H1 (cell line): ENCODE results near the gene IL1RAP. TPM values are rescaled to one million over a fixed set of nuclear protein-coding genes. Genes with fewer than 3 reads are reported as not detected.

Experiments used
- BCL11A ChIP-seq, 2 experiments: IDR thresholded peaks; one replicate each; pipeline ENCODE4 v1.6.1; 2011; ENCODE audit warnings: low read depth in 2 of 2, low read length in 2 of 2, mild to moderate bottlenecking in 2 of 2
- CBX8 ChIP-seq: fragments of 300-800, 300-1000 bp; sonication (generic); IDR thresholded peaks from 2 replicates; pipeline ENCODE4 v1.7.1; 2016; ENCODE audit warnings: low read depth, low read length, borderline replicate concordance
- HDAC6 ChIP-seq: IDR thresholded peaks from one replicate; pipeline ENCODE4 v1.7.1; 2012; ENCODE audit warnings: low read depth, mild to moderate bottlenecking, inconsistent platforms, low read length, moderate library complexity
- KDM1A ChIP-seq: fragments of 200-600, 300-600 bp; sonication (generic); IDR thresholded peaks from 2 replicates; pipeline ENCODE4 v1.7.1; 2016; ENCODE audit warnings: mild to moderate bottlenecking, low read length, borderline replicate concordance
- PHF8 ChIP-seq: fragments of 200-600 bp; sonication (generic); conservative IDR thresholded peaks from 2 replicates; pipeline ENCODE4 v1.7.1; 2012; ENCODE audit warnings: low read depth, mild to moderate bottlenecking, inconsistent platforms, low read length, moderate library complexity
- POLR2AphosphoS5 ChIP-seq: IDR thresholded peaks from 2 replicates; pipeline ENCODE4 v1.6.1; 2011; ENCODE audit warnings: low read depth, low read length
- RAD21 ChIP-seq, 2 experiments: IDR thresholded peaks in 1 of 2; conservative IDR thresholded peaks in 1 of 2; 2 replicates each; pipeline ENCODE4 v1.6.1; 2011; ENCODE audit warnings: low read depth in 2 of 2, low read length in 2 of 2, improper control_type of control experiment in 1 of 2, inconsistent platforms in 1 of 2, mild to moderate bottlenecking in 1 of 2, moderate library complexity in 1 of 2
- RNF2 ChIP-seq: fragments of 200-900, 300-1000 bp; sonication (generic); IDR thresholded peaks from 2 replicates; pipeline ENCODE4 v1.7.1; 2016; ENCODE audit warnings: borderline replicate concordance, low read depth, mild to moderate bottlenecking, antibody characterized with exemption, low read length; ENCODE audit not compliant: poor library complexity, severe bottlenecking; ENCODE audit errors: missing control alignments
- USF2 ChIP-seq: IDR thresholded peaks from 2 replicates; pipeline ENCODE4 v1.6.1; 2011; ENCODE audit warnings: low read length, improper control_type of control experiment
- polyA plus RNA-seq, 7 experiments: library from polyadenylated mRNA; depleted of rRNA in 3 of 7; stranded (reverse) in 5 of 7; unstranded in 2 of 7; fragments of >200 nt in 5 of 7; fragments of 200-250 nt in 2 of 7; gene quantifications; 1 replicate in 5 of 7; 2 replicates in 1 of 7; 4 replicates in 1 of 7; pipeline versions ENCODE4 v1.2.1 to v1.2.3, GENCODE V29; 2011 to 2013; ENCODE audit warnings: missing spikeins in 2 of 7, mixed read lengths in 2 of 7
- total RNA-seq: library from RNA; stranded (reverse); fragmentation: NEBNext Ultra II Directional; extraction: Animal tissue kit (Norgen Biotek cat#: 25700); gene quantifications from 2 replicates; pipeline ENCODE4 v1.2.1, GENCODE V29; 2021
- TF ChIP-seq, protein P1 (sequence below): fragments of 300-600 bp; sonication (generic); IDR thresholded peaks from 2 replicates; pipeline ENCODE4 v1.7.1; 2012; ENCODE audit warnings: low read length, moderate library complexity, mild to moderate bottlenecking, inconsistent platforms; ENCODE audit not compliant: insufficient replicate concordance

Gene IL1RAP
- total and polyA plus RNA-seq, 2 of the 8 experiments (the other 6 are each of a cell fraction or from before 2014, with no cell fraction given): 2.4 to 3.9 TPM

DNA sequence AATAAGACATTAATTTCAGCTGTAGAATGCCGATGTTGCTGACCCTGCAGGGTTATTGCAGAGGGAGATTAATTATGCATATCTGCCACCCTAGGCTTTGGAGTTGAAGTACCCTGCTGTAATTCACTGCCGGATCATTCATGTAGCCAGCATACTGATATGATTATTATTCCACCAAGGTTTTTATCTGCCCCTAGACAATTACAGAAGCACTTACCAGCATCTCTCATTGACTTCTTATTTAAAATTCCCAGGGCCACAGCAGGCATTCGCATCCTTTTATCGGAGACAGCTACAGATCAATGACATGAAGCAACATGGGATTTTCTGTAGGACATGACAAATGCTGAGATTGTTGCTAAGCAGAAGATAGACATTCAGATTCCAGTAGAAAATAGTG, 31.3 kb downstream of the IL1RAP start (continued):
- TF ChIP-seq, protein P1, sequence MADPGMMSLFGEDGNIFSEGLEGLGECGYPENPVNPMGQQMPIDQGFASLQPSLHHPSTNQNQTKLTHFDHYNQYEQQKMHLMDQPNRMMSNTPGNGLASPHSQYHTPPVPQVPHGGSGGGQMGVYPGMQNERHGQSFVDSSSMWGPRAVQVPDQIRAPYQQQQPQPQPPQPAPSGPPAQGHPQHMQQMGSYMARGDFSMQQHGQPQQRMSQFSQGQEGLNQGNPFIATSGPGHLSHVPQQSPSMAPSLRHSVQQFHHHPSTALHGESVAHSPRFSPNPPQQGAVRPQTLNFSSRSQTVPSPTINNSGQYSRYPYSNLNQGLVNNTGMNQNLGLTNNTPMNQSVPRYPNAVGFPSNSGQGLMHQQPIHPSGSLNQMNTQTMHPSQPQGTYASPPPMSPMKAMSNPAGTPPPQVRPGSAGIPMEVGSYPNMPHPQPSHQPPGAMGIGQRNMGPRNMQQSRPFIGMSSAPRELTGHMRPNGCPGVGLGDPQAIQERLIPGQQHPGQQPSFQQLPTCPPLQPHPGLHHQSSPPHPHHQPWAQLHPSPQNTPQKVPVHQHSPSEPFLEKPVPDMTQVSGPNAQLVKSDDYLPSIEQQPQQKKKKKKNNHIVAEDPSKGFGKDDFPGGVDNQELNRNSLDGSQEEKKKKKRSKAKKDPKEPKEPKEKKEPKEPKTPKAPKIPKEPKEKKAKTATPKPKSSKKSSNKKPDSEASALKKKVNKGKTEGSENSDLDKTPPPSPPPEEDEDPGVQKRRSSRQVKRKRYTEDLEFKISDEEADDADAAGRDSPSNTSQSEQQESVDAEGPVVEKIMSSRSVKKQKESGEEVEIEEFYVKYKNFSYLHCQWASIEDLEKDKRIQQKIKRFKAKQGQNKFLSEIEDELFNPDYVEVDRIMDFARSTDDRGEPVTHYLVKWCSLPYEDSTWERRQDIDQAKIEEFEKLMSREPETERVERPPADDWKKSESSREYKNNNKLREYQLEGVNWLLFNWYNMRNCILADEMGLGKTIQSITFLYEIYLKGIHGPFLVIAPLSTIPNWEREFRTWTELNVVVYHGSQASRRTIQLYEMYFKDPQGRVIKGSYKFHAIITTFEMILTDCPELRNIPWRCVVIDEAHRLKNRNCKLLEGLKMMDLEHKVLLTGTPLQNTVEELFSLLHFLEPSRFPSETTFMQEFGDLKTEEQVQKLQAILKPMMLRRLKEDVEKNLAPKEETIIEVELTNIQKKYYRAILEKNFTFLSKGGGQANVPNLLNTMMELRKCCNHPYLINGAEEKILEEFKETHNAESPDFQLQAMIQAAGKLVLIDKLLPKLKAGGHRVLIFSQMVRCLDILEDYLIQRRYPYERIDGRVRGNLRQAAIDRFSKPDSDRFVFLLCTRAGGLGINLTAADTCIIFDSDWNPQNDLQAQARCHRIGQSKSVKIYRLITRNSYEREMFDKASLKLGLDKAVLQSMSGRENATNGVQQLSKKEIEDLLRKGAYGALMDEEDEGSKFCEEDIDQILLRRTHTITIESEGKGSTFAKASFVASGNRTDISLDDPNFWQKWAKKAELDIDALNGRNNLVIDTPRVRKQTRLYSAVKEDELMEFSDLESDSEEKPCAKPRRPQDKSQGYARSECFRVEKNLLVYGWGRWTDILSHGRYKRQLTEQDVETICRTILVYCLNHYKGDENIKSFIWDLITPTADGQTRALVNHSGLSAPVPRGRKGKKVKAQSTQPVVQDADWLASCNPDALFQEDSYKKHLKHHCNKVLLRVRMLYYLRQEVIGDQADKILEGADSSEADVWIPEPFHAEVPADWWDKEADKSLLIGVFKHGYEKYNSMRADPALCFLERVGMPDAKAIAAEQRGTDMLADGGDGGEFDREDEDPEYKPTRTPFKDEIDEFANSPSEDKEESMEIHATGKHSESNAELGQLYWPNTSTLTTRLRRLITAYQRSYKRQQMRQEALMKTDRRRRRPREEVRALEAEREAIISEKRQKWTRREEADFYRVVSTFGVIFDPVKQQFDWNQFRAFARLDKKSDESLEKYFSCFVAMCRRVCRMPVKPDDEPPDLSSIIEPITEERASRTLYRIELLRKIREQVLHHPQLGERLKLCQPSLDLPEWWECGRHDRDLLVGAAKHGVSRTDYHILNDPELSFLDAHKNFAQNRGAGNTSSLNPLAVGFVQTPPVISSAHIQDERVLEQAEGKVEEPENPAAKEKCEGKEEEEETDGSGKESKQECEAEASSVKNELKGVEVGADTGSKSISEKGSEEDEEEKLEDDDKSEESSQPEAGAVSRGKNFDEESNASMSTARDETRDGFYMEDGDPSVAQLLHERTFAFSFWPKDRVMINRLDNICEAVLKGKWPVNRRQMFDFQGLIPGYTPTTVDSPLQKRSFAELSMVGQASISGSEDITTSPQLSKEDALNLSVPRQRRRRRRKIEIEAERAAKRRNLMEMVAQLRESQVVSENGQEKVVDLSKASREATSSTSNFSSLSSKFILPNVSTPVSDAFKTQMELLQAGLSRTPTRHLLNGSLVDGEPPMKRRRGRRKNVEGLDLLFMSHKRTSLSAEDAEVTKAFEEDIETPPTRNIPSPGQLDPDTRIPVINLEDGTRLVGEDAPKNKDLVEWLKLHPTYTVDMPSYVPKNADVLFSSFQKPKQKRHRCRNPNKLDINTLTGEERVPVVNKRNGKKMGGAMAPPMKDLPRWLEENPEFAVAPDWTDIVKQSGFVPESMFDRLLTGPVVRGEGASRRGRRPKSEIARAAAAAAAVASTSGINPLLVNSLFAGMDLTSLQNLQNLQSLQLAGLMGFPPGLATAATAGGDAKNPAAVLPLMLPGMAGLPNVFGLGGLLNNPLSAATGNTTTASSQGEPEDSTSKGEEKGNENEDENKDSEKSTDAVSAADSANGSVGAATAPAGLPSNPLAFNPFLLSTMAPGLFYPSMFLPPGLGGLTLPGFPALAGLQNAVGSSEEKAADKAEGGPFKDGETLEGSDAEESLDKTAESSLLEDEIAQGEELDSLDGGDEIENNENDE: no peak
- TF ChIP-seq BCL11A (IDR thresholded peaks at IDR 0.05; ENCODE audit: low read depth in 2 of 2, low read length in 2 of 2): no peak
- TF ChIP-seq KDM1A: no peak
- TF ChIP-seq RAD21 (IDR thresholded peaks at IDR 0.05 in 1 of 2, conservative IDR thresholded peaks at IDR 0.05 in 1 of 2; ENCODE audit: low read depth in 2 of 2, low read length in 2 of 2): no peak
- no peak for TF ChIP-seq RNF2
- no peak for TF ChIP-seq CBX8
- TF ChIP-seq POLR2AphosphoS5: no peak
- no peak for TF ChIP-seq USF2
- no peak for TF ChIP-seq HDAC6
- TF ChIP-seq PHF8: no peak
